ENCODE measurements around the gene TTLL7. TPM values are rescaled to one million over a fixed set of nuclear protein-coding genes. Genes with fewer than 3 reads are reported as not detected.

TTLL7 gene
- total and polyA plus RNA-seq, 2 experiments from 2014 or later = 4.1 to 6.7 TPM

- ATAC-seq = no peak
- no peak overlapping the region for H3K27ac ChIP-seq (ENCODE audit: low read depth)
- Mint-ChIP-seq H3K4me3 (no peak overlapping the region), H3K4me1 (no peaks in the 10 kb centered on the region), H3K27me3 (ENCODE audit: insufficient read depth, low read depth, poor library complexity) (peaks cover 24% of the 10 kb centered on the region), H3K27ac (no peak overlapping the region), H3K36me3 (ENCODE audit: low read depth) (peaks cover 8% of the 10 kb centered on the region; the same call in 1 of the 3 replicates), H3K9me3 (peaks cover 12% of the 10 kb centered on the region)
- no peak overlapping the region for H3K4me3 ChIP-seq
- TF ChIP-seq ZNF114 (CRISPR knock-in tag; IDR thresholded peaks at IDR 0.05) = no peak
- TF ChIP-seq, protein P1, sequence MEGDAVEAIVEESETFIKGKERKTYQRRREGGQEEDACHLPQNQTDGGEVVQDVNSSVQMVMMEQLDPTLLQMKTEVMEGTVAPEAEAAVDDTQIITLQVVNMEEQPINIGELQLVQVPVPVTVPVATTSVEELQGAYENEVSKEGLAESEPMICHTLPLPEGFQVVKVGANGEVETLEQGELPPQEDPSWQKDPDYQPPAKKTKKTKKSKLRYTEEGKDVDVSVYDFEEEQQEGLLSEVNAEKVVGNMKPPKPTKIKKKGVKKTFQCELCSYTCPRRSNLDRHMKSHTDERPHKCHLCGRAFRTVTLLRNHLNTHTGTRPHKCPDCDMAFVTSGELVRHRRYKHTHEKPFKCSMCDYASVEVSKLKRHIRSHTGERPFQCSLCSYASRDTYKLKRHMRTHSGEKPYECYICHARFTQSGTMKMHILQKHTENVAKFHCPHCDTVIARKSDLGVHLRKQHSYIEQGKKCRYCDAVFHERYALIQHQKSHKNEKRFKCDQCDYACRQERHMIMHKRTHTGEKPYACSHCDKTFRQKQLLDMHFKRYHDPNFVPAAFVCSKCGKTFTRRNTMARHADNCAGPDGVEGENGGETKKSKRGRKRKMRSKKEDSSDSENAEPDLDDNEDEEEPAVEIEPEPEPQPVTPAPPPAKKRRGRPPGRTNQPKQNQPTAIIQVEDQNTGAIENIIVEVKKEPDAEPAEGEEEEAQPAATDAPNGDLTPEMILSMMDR (conservative IDR thresholded peaks at IDR 0.05; ENCODE audit: low read depth in 2 of 2) = 0 out of 4 replicates have a peak, but pooled peaks of 1 of the 2 experiments have one; percentile 8
- H4K20me1 ChIP-seq (replicated peaks; ENCODE audit: insufficient read depth) = no peaks in the 10 kb centered on the region; the same call in 1 of the 2 replicates
- H3K79me2 ChIP-seq (replicated peaks; ENCODE audit: insufficient read depth) = no peaks in the 10 kb centered on the region
- no peak overlapping the region for H2AFZ ChIP-seq
- no peaks in the 10 kb centered on the region; the same call in 1 of the 2 replicates for H3K9me2 ChIP-seq (ENCODE audit: insufficient read depth)
- H3K36me3 ChIP-seq (ENCODE audit: insufficient read depth) = no peaks in the 10 kb centered on the region
- no peaks in the 10 kb centered on the region for H3K4me1 ChIP-seq (ENCODE audit: insufficient read depth)
- H3K27me3 ChIP-seq (ENCODE audit: insufficient read depth) = peaks cover 47% of the 10 kb centered on the region
- no peak overlapping the region for H3K4me2 ChIP-seq
- DNase-seq (ENCODE audit: low spot score) = no peak
- H3F3A ChIP-seq (replicated peaks; ENCODE audit: low read depth) = no peaks in the 10 kb centered on the region
Observed at GRCh38 chr1:84020151-84020550, 21.2 kb upstream of the TTLL7 start.

DNA sequence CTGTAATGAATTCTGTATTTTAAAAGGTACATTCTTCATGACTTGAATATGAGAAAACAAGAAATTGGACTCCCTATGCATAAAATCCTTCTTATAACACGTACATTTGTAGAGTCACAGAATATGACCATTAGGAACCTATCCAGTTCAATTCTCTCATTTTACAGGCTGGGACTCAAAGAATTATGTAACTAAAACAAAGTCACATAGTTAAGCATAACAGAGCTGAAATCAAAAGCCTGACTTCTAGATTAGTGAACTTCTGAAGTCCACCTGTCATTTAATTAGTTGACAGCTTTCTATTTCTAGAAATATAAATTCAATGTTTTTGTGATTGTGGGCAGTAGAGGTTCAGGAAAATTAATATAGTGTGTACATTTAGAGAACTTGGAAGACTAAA lies 20.3 kb upstream of the TTLL7 start:
- H2AFZ ChIP-seq = no peak overlapping the region
- H3F3A ChIP-seq (replicated peaks; ENCODE audit: low read depth) = no peaks in the 10 kb centered on the region
- no peak overlapping the region for H3K4me3 Mint-ChIP-seq
- no peaks in the 10 kb centered on the region for H3K36me3 ChIP-seq (ENCODE audit: insufficient read depth)
- DNase-seq (ENCODE audit: low spot score) = no peak
- peaks cover 15% of the 10 kb centered on the region for H3K27me3 Mint-ChIP-seq (ENCODE audit: insufficient read depth, low read depth, poor library complexity)
- no peaks in the 10 kb centered on the region for H3K79me2 ChIP-seq (replicated peaks; ENCODE audit: insufficient read depth)
- H3K27ac Mint-ChIP-seq = no peak overlapping the region
- no peak overlapping the region for H3K4me3 ChIP-seq
- H3K4me1 ChIP-seq (ENCODE audit: insufficient read depth) = no peaks in the 10 kb centered on the region
- no peak overlapping the region for H3K4me2 ChIP-seq
- ATAC-seq = no peak
- H3K9me2 ChIP-seq (ENCODE audit: insufficient read depth) = no peaks in the 10 kb centered on the region; the same call in 1 of the 2 replicates
- H3K27me3 ChIP-seq (ENCODE audit: insufficient read depth) = peaks cover 37% of the 10 kb centered on the region
- H3K36me3 Mint-ChIP-seq (ENCODE audit: low read depth) = peaks cover 8% of the 10 kb centered on the region; the same call in 1 of the 3 replicates
- H3K9me3 Mint-ChIP-seq = peaks cover 12% of the 10 kb centered on the region
- H4K20me1 ChIP-seq (replicated peaks; ENCODE audit: insufficient read depth) = no peaks in the 10 kb centered on the region
- no peak for TF ChIP-seq STAT1 (IDR thresholded peaks at IDR 0.05; ENCODE audit: unreplicated experiment)
- no peak for TF ChIP-seq CREB1 (CRISPR knock-in tag; IDR thresholded peaks at IDR 0.05; ENCODE audit: low read depth)
- no peak for TF ChIP-seq JUNB (IDR thresholded peaks at IDR 0.05; ENCODE audit: unreplicated experiment)
- TF ChIP-seq, protein P2, sequence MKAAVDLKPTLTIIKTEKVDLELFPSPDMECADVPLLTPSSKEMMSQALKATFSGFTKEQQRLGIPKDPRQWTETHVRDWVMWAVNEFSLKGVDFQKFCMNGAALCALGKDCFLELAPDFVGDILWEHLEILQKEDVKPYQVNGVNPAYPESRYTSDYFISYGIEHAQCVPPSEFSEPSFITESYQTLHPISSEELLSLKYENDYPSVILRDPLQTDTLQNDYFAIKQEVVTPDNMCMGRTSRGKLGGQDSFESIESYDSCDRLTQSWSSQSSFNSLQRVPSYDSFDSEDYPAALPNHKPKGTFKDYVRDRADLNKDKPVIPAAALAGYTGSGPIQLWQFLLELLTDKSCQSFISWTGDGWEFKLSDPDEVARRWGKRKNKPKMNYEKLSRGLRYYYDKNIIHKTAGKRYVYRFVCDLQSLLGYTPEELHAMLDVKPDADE (IDR thresholded peaks at IDR 0.05) = no peak
- H3K4me1 Mint-ChIP-seq = no peaks in the 10 kb centered on the region
- H3K27ac ChIP-seq (ENCODE audit: low read depth) = no peak overlapping the region

- Histone ChIP-seq H3F3A (replicated peaks; ENCODE audit: low read depth) (no peaks in the 10 kb centered on the region), H2AFZ (no peak overlapping the region), H4K20me1 (replicated peaks; ENCODE audit: insufficient read depth) (no peaks in the 10 kb centered on the region; the same call in 1 of the 2 replicates), H3K4me3 (no peak overlapping the region), H3K4me1 (ENCODE audit: insufficient read depth) (no peaks in the 10 kb centered on the region), H3K4me2 (no peak overlapping the region), H3K27me3 (ENCODE audit: insufficient read depth) (0 out of 2 replicates have a peak, but pooled peaks cover 4% of the 10 kb centered on the region), H3K79me2 (replicated peaks; ENCODE audit: insufficient read depth) (no peaks in the 10 kb centered on the region), H3K9me2 (ENCODE audit: insufficient read depth) (no peaks in the 10 kb centered on the region), H3K36me3 (ENCODE audit: insufficient read depth) (no peaks in the 10 kb centered on the region), H3K27ac (ENCODE audit: low read depth) (no peak overlapping the region)
- H3K4me3 Mint-ChIP-seq = no peak overlapping the region
- H3K9me3 Mint-ChIP-seq = no peaks in the 10 kb centered on the region; the same call in 2 of the 3 replicates
- no peak for TF ChIP-seq EZH2phosphoT487 (IDR thresholded peaks at IDR 0.05; ENCODE audit: unreplicated experiment)
- TF ChIP-seq JUNB (IDR thresholded peaks at IDR 0.05; ENCODE audit: unreplicated experiment) = no peak
- TF ChIP-seq, protein P2 (IDR thresholded peaks at IDR 0.05) = no peak
- TF ChIP-seq, protein P3, sequence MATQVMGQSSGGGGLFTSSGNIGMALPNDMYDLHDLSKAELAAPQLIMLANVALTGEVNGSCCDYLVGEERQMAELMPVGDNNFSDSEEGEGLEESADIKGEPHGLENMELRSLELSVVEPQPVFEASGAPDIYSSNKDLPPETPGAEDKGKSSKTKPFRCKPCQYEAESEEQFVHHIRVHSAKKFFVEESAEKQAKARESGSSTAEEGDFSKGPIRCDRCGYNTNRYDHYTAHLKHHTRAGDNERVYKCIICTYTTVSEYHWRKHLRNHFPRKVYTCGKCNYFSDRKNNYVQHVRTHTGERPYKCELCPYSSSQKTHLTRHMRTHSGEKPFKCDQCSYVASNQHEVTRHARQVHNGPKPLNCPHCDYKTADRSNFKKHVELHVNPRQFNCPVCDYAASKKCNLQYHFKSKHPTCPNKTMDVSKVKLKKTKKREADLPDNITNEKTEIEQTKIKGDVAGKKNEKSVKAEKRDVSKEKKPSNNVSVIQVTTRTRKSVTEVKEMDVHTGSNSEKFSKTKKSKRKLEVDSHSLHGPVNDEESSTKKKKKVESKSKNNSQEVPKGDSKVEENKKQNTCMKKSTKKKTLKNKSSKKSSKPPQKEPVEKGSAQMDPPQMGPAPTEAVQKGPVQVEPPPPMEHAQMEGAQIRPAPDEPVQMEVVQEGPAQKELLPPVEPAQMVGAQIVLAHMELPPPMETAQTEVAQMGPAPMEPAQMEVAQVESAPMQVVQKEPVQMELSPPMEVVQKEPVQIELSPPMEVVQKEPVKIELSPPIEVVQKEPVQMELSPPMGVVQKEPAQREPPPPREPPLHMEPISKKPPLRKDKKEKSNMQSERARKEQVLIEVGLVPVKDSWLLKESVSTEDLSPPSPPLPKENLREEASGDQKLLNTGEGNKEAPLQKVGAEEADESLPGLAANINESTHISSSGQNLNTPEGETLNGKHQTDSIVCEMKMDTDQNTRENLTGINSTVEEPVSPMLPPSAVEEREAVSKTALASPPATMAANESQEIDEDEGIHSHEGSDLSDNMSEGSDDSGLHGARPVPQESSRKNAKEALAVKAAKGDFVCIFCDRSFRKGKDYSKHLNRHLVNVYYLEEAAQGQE (IDR thresholded peaks at IDR 0.05; ENCODE audit: unreplicated experiment) = no peak
- no peaks in the 10 kb centered on the region for H3K4me1 Mint-ChIP-seq
- no peak overlapping the region for H3K27ac Mint-ChIP-seq
- no peak for ATAC-seq
- no peaks in the 10 kb centered on the region for H3K36me3 Mint-ChIP-seq (ENCODE audit: low read depth)
- H3K27me3 Mint-ChIP-seq (ENCODE audit: insufficient read depth, low read depth, poor library complexity) = peaks cover 4% of the 10 kb centered on the region
- no peak for DNase-seq (ENCODE audit: low spot score)
Observed at GRCh38 chr1:84013708-84014107, 14.8 kb upstream of the TTLL7 start.

Data from GM23338 (cell line).